Measurements from ENCODE around the gene AKT3.

The AKT3 gene

GRCh38 chr1:243849421-243850201 lies 432 bp downstream of the AKT3 start:
- TF ChIP-seq CTCF (IDR thresholded peaks at IDR 0.05; ENCODE audit: control insufficient read depth, insufficient read depth, low read depth, low read length, missing control alignments) = no peak
- H3K4me3 ChIP-seq (ENCODE audit: control insufficient read depth, low read depth, low read length) = peak overlapping the region; percentile 59
- no peak for DNase-seq (ENCODE audit: low read depth)

GRCh38 chr1:243848858-243849420 lies 1.1 kb downstream of the AKT3 start:
- DNase-seq (ENCODE audit: low read depth) = peak; percentile 31
- no peak for TF ChIP-seq CTCF (IDR thresholded peaks at IDR 0.05; ENCODE audit: control insufficient read depth, insufficient read depth, low read depth, low read length, missing control alignments)
- H3K4me3 ChIP-seq (ENCODE audit: control insufficient read depth, low read depth, low read length) = peak overlapping the region; percentile 59

- no peak for DNase-seq (ENCODE audit: low read depth)
- TF ChIP-seq CTCF (IDR thresholded peaks at IDR 0.05; ENCODE audit: control insufficient read depth, insufficient read depth, low read depth, low read length, missing control alignments) = no peak
- H3K4me3 ChIP-seq (ENCODE audit: control insufficient read depth, low read depth, low read length) = peak overlapping the region; percentile 59
These were observed 1.7 kb downstream of the AKT3 start for GRCh38 chr1:243848165-243848857.

GRCh38 chr1:243846761-243847160 lies 3.3 kb downstream of the AKT3 start:
- TF ChIP-seq CTCF (IDR thresholded peaks at IDR 0.05; ENCODE audit: control insufficient read depth, insufficient read depth, low read depth, low read length, missing control alignments) = no peak
- no peak for DNase-seq (ENCODE audit: low read depth)
- H3K4me3 ChIP-seq (ENCODE audit: control insufficient read depth, low read depth, low read length) = no peak overlapping the region

- no peak for DNase-seq (ENCODE audit: low read depth)
- H3K4me3 ChIP-seq (ENCODE audit: control insufficient read depth, low read depth, low read length) = no peak overlapping the region
- no peak for TF ChIP-seq CTCF (IDR thresholded peaks at IDR 0.05; ENCODE audit: control insufficient read depth, insufficient read depth, low read depth, low read length, missing control alignments)
These were observed 4.2 kb downstream of the AKT3 start for GRCh38 chr1:243845888-243846287.

- TF ChIP-seq CTCF (IDR thresholded peaks at IDR 0.05; ENCODE audit: control insufficient read depth, insufficient read depth, low read depth, low read length, missing control alignments) = no peak
These were observed 5.9 kb downstream of the AKT3 start for GRCh38 chr1:243844186-243844585.

More at GRCh38 chr1:243844186-243844585, 5.9 kb downstream of the AKT3 start:
- H3K4me3 ChIP-seq (ENCODE audit: control insufficient read depth, low read depth, low read length) = no peak overlapping the region
- no peak for DNase-seq (ENCODE audit: low read depth)

All from AG09309 (cell line).